HepG2 (cell line): ENCODE measurements around the gene CES2. TPM values are rescaled to one million over a fixed set of nuclear protein-coding genes. Genes with fewer than 3 reads are reported as not detected.
A peak's percentile ranks its signal among the peaks of the same experiment; 100 is the strongest.

ENCODE experiments used
- BORCS8-MEF2B ChIP-seq: sonication (generic); formaldehyde crosslinking; IDR thresholded peaks from 2 replicates; pipeline ENCODE4 v1.8.0; 2022; ENCODE audit warnings: mild to moderate bottlenecking, missing genetic modification reagents
- FOXA3 ChIP-seq: IDR thresholded peaks from 2 replicates; pipeline ENCODE4 v1.6.1; 2016; ENCODE audit warnings: missing genetic modification reagents, missing compliant biosample characterization
- HNRNPH1 ChIP-seq: fragments of 200-400 bp; formaldehyde crosslinking; optimal IDR thresholded peaks from 2 replicates; pipeline ENCODE3; 2017; ENCODE audit warnings: mild to moderate bottlenecking, low read depth, low read length
- MAZ ChIP-seq, 2 experiments: sonication (generic) in 1 of 2; formaldehyde crosslinking in 1 of 2; IDR thresholded peaks; 2 replicates each; pipeline versions ENCODE4 v1.5.0 to v1.6.1; 2012 to 2020; ENCODE audit warnings: low read depth in 2 of 2, mild to moderate bottlenecking in 2 of 2, borderline replicate concordance in 1 of 2, improper control_type of control experiment in 1 of 2, low read length in 1 of 2, missing genetic modification reagents in 1 of 2, moderate library complexity in 1 of 2
- RAD21 ChIP-seq: fragments of 450-650 bp; formaldehyde crosslinking; IDR thresholded peaks from 2 replicates; pipeline ENCODE4 v1.5.0; 2020; ENCODE audit warnings: mild to moderate bottlenecking
- SIX1 ChIP-seq: sonication (generic); formaldehyde crosslinking; IDR thresholded peaks from 2 replicates; pipeline ENCODE4 v1.4.0; 2020; ENCODE audit warnings: missing genetic modification reagents, borderline replicate concordance
- ZNF281 ChIP-seq: sonication (generic); formaldehyde crosslinking; IDR thresholded peaks from 2 replicates; pipeline ENCODE4 v1.4.0; 2020; ENCODE audit warnings: missing genetic modification reagents, borderline replicate concordance
- ZNF709 ChIP-seq: sonication (generic); formaldehyde crosslinking; IDR thresholded peaks from 2 replicates; pipeline ENCODE4 v1.5.0; 2020; ENCODE audit warnings: mild to moderate bottlenecking, missing genetic modification reagents
- ZNF710 ChIP-seq: sonication (generic); formaldehyde crosslinking; IDR thresholded peaks from 2 replicates; pipeline ENCODE4 v1.5.0; 2020; ENCODE audit warnings: mild to moderate bottlenecking, missing genetic modification reagents, borderline replicate concordance
- ZNF792 ChIP-seq: IDR thresholded peaks from 2 replicates; pipeline ENCODE4 v1.6.1; 2016
- ZSCAN5A ChIP-seq: sonication (generic); formaldehyde crosslinking; IDR thresholded peaks from 2 replicates; pipeline ENCODE4 v1.8.0; 2022; ENCODE audit warnings: mild to moderate bottlenecking, missing genetic modification reagents, borderline replicate concordance
- polyA plus RNA-seq, 8 experiments: library from polyadenylated mRNA; depleted of rRNA in 3 of 8; stranded (reverse) in 7 of 8; unstranded in 1 of 8; fragments of >200 nt; fragmentation: Illumina TruSeq in 4 of 8; extraction: Trizol in 4 of 8; gene quantifications; 2 replicates each; pipeline versions ENCODE4 v1.2.1 to v1.2.3, GENCODE V29; 2011 to 2016; ENCODE audit warnings: low read depth in 4 of 8, missing spikeins in 1 of 8, mixed read lengths in 1 of 8; ENCODE audit not compliant: insufficient read depth in 1 of 8
- total RNA-seq, 5 experiments: library from RNA; depleted of rRNA; stranded (reverse); fragments of >200 nt; fragmentation: Illumina TruSeq; extraction: Trizol; gene quantifications; 2 replicates each; pipeline ENCODE4 v1.2.3, GENCODE V29; 2016; ENCODE audit warnings: low read depth in 1 of 5
- TF ChIP-seq, protein P1 (sequence below): sonication (generic); formaldehyde crosslinking; IDR thresholded peaks from 2 replicates; pipeline ENCODE4 v1.8.0; 2022; ENCODE audit warnings: mild to moderate bottlenecking, missing genetic modification reagents, moderate library complexity
- TF ChIP-seq, protein P2 (sequence below): fragments of 450-650 bp; IDR thresholded peaks from 2 replicates; pipeline ENCODE4 v1.6.1; 2017; ENCODE audit warnings: mild to moderate bottlenecking
- TF ChIP-seq, protein P3 (sequence below): sonication (generic); formaldehyde crosslinking; IDR thresholded peaks from 2 replicates; pipeline ENCODE4 v1.4.0; 2020; ENCODE audit warnings: missing genetic modification reagents

Gene CES2
- total and polyA plus RNA-seq, 2 of the 13 experiments (the other 11 are each of a cell fraction or from before 2014, with no cell fraction given) = 50.6 to 63.8 TPM

- TF ChIP-seq ZNF281 (CRISPR knock-in tag) = no peak
- TF ChIP-seq, protein P1, sequence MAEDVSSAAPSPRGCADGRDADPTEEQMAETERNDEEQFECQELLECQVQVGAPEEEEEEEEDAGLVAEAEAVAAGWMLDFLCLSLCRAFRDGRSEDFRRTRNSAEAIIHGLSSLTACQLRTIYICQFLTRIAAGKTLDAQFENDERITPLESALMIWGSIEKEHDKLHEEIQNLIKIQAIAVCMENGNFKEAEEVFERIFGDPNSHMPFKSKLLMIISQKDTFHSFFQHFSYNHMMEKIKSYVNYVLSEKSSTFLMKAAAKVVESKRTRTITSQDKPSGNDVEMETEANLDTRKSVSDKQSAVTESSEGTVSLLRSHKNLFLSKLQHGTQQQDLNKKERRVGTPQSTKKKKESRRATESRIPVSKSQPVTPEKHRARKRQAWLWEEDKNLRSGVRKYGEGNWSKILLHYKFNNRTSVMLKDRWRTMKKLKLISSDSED (CRISPR knock-in tag) = no peak
- peak; percentile 77; the same call in 1 of the 2 replicates for TF ChIP-seq ZNF792 (CRISPR knock-in tag)
- TF ChIP-seq ZNF709 (CRISPR knock-in tag) = 0 out of 2 replicates have a peak, but pooled peaks have one; percentile 43
- no peak for TF ChIP-seq ZSCAN5A (CRISPR knock-in tag)
- TF ChIP-seq, protein P2, sequence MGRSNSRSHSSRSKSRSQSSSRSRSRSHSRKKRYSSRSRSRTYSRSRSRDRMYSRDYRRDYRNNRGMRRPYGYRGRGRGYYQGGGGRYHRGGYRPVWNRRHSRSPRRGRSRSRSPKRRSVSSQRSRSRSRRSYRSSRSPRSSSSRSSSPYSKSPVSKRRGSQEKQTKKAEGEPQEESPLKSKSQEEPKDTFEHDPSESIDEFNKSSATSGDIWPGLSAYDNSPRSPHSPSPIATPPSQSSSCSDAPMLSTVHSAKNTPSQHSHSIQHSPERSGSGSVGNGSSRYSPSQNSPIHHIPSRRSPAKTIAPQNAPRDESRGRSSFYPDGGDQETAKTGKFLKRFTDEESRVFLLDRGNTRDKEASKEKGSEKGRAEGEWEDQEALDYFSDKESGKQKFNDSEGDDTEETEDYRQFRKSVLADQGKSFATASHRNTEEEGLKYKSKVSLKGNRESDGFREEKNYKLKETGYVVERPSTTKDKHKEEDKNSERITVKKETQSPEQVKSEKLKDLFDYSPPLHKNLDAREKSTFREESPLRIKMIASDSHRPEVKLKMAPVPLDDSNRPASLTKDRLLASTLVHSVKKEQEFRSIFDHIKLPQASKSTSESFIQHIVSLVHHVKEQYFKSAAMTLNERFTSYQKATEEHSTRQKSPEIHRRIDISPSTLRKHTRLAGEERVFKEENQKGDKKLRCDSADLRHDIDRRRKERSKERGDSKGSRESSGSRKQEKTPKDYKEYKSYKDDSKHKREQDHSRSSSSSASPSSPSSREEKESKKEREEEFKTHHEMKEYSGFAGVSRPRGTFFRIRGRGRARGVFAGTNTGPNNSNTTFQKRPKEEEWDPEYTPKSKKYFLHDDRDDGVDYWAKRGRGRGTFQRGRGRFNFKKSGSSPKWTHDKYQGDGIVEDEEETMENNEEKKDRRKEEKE = no peak
- peak; percentile 100 for TF ChIP-seq RAD21
- peak; percentile 68; the same call in 1 of the 2 replicates for TF ChIP-seq FOXA3 (CRISPR knock-in tag)
- TF ChIP-seq ZNF710 (CRISPR knock-in tag) = no peak
- TF ChIP-seq SIX1 (CRISPR knock-in tag) = no peak
- TF ChIP-seq BORCS8-MEF2B (CRISPR knock-in tag) = peak; percentile 61; the same call in 1 of the 2 replicates
- no peak for TF ChIP-seq HNRNPH1
- TF ChIP-seq MAZ (IDR thresholded peaks at IDR 0.05; ENCODE audit: borderline replicate concordance, low read depth, low read length) = 0 out of 2 replicates have a peak, but pooled peaks have one; percentile 64
- peak; percentile 93 for TF ChIP-seq MAZ (CRISPR knock-in tag; IDR thresholded peaks at IDR 0.05; ENCODE audit: low read depth)
- TF ChIP-seq, protein P3, sequence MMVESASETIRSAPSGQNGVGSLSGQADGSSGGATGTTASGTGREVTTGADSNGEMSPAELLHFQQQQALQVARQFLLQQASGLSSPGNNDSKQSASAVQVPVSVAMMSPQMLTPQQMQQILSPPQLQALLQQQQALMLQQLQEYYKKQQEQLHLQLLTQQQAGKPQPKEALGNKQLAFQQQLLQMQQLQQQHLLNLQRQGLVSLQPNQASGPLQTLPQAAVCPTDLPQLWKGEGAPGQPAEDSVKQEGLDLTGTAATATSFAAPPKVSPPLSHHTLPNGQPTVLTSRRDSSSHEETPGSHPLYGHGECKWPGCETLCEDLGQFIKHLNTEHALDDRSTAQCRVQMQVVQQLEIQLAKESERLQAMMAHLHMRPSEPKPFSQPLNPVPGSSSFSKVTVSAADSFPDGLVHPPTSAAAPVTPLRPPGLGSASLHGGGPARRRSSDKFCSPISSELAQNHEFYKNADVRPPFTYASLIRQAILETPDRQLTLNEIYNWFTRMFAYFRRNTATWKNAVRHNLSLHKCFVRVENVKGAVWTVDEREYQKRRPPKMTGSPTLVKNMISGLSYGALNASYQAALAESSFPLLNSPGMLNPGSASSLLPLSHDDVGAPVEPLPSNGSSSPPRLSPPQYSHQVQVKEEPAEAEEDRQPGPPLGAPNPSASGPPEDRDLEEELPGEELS (CRISPR knock-in tag) = 0 out of 2 replicates have a peak, but pooled peaks have one; percentile 12
These were observed 42.2 kb downstream of the CES2 start (continued) for GRCh38 chr16:66977341-66978113.
